Measurements from ENCODE around the gene PRLH. TPM values are rescaled to one million over a fixed set of nuclear protein-coding genes. Genes with fewer than 3 reads are reported as not detected.
A peak's percentile ranks its signal among the peaks of the same experiment; 100 is the strongest.

The PRLH gene
- total and polyA plus RNA-seq, 7 donors = not detected

DNA sequence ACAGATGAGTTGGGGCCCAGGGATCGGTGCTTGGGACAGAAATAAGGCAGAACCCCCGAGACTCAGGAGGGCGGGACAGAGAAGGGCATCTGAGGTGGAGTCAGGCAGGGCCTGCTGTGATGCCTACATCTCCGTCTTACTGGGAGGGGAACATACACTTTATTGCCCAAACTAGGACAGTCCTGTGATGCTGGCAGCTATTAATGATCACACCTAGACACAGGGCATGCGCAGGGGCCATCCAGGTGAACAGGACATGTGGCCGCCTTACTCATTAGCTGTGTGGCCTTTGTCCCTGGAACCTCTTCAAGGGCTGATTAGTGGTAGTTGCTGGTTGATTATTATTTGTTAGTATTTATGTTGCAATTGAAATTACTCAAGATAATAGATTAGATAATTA, 46.1 kb upstream of the PRLH start:
- Histone ChIP-seq H3K36me3 (ENCODE audit: insufficient read depth in 1 of 2, low read depth in 1 of 2) (no peaks in the 10 kb centered on the region), H3K4me3 (no peak overlapping the region), H3K9me3 (no peaks in the 10 kb centered on the region), H3K4me1 (peaks cover 4% of the 10 kb centered on the region), H3K27me3 (ENCODE audit: insufficient read depth in 3 of 3, low read length in 2 of 3) (no peaks in the 10 kb centered on the region), H3K27ac (no peak overlapping the region)
- intact Hi-C loops (cut with DNase I) = no loop called here
- 92 to 95% (median 92%) methylated on average over 6 of the region's 6 CpGs for WGBS, 3 donors
- no peak for DNase-seq
- TF ChIP-seq, protein P1, sequence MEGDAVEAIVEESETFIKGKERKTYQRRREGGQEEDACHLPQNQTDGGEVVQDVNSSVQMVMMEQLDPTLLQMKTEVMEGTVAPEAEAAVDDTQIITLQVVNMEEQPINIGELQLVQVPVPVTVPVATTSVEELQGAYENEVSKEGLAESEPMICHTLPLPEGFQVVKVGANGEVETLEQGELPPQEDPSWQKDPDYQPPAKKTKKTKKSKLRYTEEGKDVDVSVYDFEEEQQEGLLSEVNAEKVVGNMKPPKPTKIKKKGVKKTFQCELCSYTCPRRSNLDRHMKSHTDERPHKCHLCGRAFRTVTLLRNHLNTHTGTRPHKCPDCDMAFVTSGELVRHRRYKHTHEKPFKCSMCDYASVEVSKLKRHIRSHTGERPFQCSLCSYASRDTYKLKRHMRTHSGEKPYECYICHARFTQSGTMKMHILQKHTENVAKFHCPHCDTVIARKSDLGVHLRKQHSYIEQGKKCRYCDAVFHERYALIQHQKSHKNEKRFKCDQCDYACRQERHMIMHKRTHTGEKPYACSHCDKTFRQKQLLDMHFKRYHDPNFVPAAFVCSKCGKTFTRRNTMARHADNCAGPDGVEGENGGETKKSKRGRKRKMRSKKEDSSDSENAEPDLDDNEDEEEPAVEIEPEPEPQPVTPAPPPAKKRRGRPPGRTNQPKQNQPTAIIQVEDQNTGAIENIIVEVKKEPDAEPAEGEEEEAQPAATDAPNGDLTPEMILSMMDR (IDR thresholded peaks at IDR 0.05) = no peak
- ATAC-seq = no peak

DNA sequence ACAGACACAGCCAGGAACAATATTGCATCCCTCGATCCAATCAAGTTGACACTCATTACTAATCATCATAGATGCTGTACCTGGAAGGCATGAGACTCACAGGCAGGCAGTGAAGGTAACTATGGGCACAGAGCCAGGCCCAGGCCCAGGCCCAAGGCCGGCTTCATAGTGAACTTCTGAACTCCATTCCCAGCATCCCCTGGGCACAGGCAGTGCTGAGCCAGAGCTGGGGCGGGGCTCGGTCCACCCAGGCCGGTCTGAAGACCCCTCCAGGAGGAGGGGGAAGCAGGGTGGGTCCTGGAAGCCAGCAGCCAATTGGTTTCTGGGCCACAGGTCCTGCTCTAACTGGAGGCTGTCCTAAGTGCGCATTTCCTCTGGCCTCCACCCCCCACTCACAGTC, 41.7 kb upstream of the PRLH start:
- ATAC-seq (no peak), DNase-seq (no peak)

DNA sequence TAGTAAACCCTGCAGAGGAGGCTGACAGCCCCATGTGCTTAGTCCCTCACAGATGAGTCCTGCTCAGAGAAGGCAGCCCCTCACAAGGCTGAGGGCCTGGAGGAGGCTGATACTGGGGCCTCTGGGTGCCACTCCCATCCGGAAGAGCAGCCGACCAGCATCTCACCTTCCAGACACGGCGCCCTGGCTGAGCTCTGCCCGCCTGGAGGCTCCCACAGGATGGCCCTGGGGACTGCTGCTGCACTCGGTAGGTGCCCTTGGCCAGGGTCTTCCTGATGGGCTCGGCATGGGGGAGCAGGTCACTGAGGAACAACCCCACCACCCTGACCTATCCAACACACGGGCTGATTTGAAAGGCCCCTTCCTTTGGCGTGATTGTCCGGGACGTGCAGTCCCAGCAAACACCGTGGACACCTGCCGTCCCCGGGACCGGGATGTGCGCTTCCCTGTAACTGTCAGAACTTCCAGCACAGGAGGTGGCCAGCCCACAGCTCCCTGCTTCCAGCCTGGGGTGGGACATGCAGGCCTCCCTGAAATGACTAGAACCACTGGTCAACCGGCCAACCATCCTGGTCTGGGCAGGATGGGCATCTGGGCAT, 40.7 kb upstream of the PRLH start:
- no peak overlapping the region for H3K27ac ChIP-seq
- no peaks in the 10 kb centered on the region for H3K27me3 ChIP-seq (ENCODE audit: insufficient read depth in 3 of 3, low read length in 2 of 3)
- ATAC-seq = peak in 1 of 4 donors; percentile 19
- intact Hi-C loops (cut with DNase I) = no loop called here
- no peak for DNase-seq
- no peaks in the 10 kb centered on the region for H3K4me1 ChIP-seq
- no peak overlapping the region for H3K4me3 ChIP-seq
- no peaks in the 10 kb centered on the region for H3K36me3 ChIP-seq (ENCODE audit: insufficient read depth in 1 of 2, low read depth in 1 of 2)
- WGBS, 3 donors = 88 to 90% (median 88%) methylated on average over 15 to 17 of the region's 17 CpGs
- no peaks in the 10 kb centered on the region for H3K9me3 ChIP-seq
- TF ChIP-seq, protein P1 (IDR thresholded peaks at IDR 0.05) = no peak

More for the DNA sequence above, 41.7 kb upstream of the PRLH start:
- H3K4me1 ChIP-seq = no peaks in the 10 kb centered on the region
- no peak overlapping the region for H3K27ac ChIP-seq
- no peak overlapping the region for H3K4me3 ChIP-seq
- 68 to 70% (median 69%) methylated on average over 6 of the region's 6 CpGs for WGBS, 3 donors
- TF ChIP-seq, protein P1 (IDR thresholded peaks at IDR 0.05) = no peak
- intact Hi-C loops (cut with DNase I) = no loop called here
- no peaks in the 10 kb centered on the region for H3K36me3 ChIP-seq (ENCODE audit: insufficient read depth in 1 of 2, low read depth in 1 of 2)
- no peaks in the 10 kb centered on the region for H3K9me3 ChIP-seq
- no peaks in the 10 kb centered on the region for H3K27me3 ChIP-seq (ENCODE audit: insufficient read depth in 3 of 3, low read length in 2 of 3)

DNA sequence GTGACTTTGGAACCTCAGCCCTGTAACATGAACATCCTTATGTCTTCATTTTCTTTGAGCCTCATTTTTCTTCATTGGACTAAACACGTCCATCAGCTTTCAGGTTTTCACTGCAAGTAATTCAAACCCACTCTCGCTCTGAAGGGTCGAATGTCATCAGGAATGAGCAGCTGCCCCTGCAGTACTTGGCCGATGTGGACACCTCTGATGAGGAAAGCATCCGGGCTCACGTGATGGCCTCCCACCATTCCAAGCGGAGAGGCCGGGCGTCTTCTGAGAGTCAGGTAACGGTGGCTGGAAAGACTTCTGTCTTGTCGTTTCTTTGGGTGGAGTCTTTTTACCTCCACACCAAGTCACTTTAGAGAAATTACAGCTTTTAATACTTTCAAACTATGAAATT, 39.1 kb upstream of the PRLH start:
- peak; percentile 52 to 72 (median 56) for ATAC-seq
- H3K4me1 ChIP-seq = no peaks in the 10 kb centered on the region

More for the DNA sequence above, 39.1 kb upstream of the PRLH start:
- H3K4me3 ChIP-seq = no peak overlapping the region
- no peaks in the 10 kb centered on the region for H3K9me3 ChIP-seq
- WGBS, 3 donors = 49 to 60% (median 55%) methylated on average over 11 of the region's 11 CpGs
- H3K27ac ChIP-seq = no peak overlapping the region
- intact Hi-C loops (cut with DNase I) = no loop called here
- H3K27me3 ChIP-seq (ENCODE audit: insufficient read depth in 3 of 3, low read length in 2 of 3) = no peaks in the 10 kb centered on the region
- H3K36me3 ChIP-seq (ENCODE audit: insufficient read depth in 1 of 2, low read depth in 1 of 2) = no peaks in the 10 kb centered on the region
- TF ChIP-seq, protein P1 (IDR thresholded peaks at IDR 0.05) = no peak
- DNase-seq = no peak

Measured in psoas muscle (tissue), 8 donors.